HepG2 (cell line): ENCODE results near the gene CADM1. TPM values are rescaled to one million over a fixed set of nuclear protein-coding genes. Genes with fewer than 3 reads are reported as not detected.
A peak's percentile ranks its signal among the peaks of the same experiment; 100 is the strongest.

Experiments used
- ARNT ChIP-seq: fragments of 450-650 bp; IDR thresholded peaks from 2 replicates; pipeline ENCODE4 v1.6.1; 2017
- CTCF ChIP-seq: sonication (generic); formaldehyde crosslinking; IDR thresholded peaks from 2 replicates; pipeline ENCODE4 v1.5.0; 2020; ENCODE audit warnings: mild to moderate bottlenecking, missing genetic modification reagents, moderate library complexity
- EZH2 ChIP-seq: conservative IDR thresholded peaks from 2 replicates; pipeline ENCODE4 v1.6.1; 2012; ENCODE audit warnings: mild to moderate bottlenecking, low read depth, low read length, moderate library complexity
- FOXP4 ChIP-seq: sonication (generic); formaldehyde crosslinking; IDR thresholded peaks from 2 replicates; pipeline ENCODE4 v1.4.0; 2020; ENCODE audit warnings: missing genetic modification reagents
- KAT7 ChIP-seq: IDR thresholded peaks from 2 replicates; pipeline ENCODE4 v1.6.1; 2018; ENCODE audit warnings: borderline replicate concordance, missing compliant biosample characterization
- KMT2A ChIP-seq: sonication (generic); formaldehyde crosslinking; IDR thresholded peaks from 2 replicates; pipeline ENCODE4 v1.4.0; 2020; ENCODE audit warnings: missing genetic modification reagents
- STAG1 ChIP-seq: sonication (generic); formaldehyde crosslinking; IDR thresholded peaks from 2 replicates; pipeline ENCODE4 v1.4.0; 2020; ENCODE audit warnings: missing genetic modification reagents
- ZFX ChIP-seq: sonication (generic); formaldehyde crosslinking; IDR thresholded peaks from 2 replicates; pipeline ENCODE4 v1.4.0; 2020; ENCODE audit warnings: mild to moderate bottlenecking, low read depth, missing genetic modification reagents, moderate library complexity
- ZNF30 ChIP-seq: sonication (generic); formaldehyde crosslinking; IDR thresholded peaks from 2 replicates; pipeline ENCODE4 v1.5.0; 2020; ENCODE audit warnings: mild to moderate bottlenecking, missing genetic modification reagents
- ZNF619 ChIP-seq: sonication (generic); formaldehyde crosslinking; IDR thresholded peaks from 2 replicates; pipeline ENCODE4 v1.4.0; 2020; ENCODE audit warnings: mild to moderate bottlenecking, missing genetic modification reagents
- ZNF850 ChIP-seq: sonication (generic); formaldehyde crosslinking; conservative IDR thresholded peaks from 2 replicates; pipeline ENCODE4 v1.9.0; 2021; ENCODE audit warnings: mild to moderate bottlenecking, missing genetic modification reagents
- polyA plus RNA-seq, 8 experiments: library from polyadenylated mRNA; depleted of rRNA in 3 of 8; stranded (reverse) in 7 of 8; unstranded in 1 of 8; fragments of >200 nt; fragmentation: Illumina TruSeq in 4 of 8; extraction: Trizol in 4 of 8; gene quantifications; 2 replicates each; pipeline versions ENCODE4 v1.2.1 to v1.2.3, GENCODE V29; 2011 to 2016; ENCODE audit warnings: low read depth in 4 of 8, missing spikeins in 1 of 8, mixed read lengths in 1 of 8; ENCODE audit not compliant: insufficient read depth in 1 of 8
- total RNA-seq, 5 experiments: library from RNA; depleted of rRNA; stranded (reverse); fragments of >200 nt; fragmentation: Illumina TruSeq; extraction: Trizol; gene quantifications; 2 replicates each; pipeline ENCODE4 v1.2.3, GENCODE V29; 2016; ENCODE audit warnings: low read depth in 1 of 5
- TF ChIP-seq, protein P1 (sequence below): sonication (generic); formaldehyde crosslinking; IDR thresholded peaks from 2 replicates; pipeline ENCODE4 v1.5.0; 2020; ENCODE audit warnings: mild to moderate bottlenecking, missing genetic modification reagents, borderline replicate concordance

The CADM1 gene
- total and polyA plus RNA-seq, 2 of the 13 experiments (the other 11 are each of a cell fraction or from before 2014, with no cell fraction given) = 71.3 to 122 TPM

DNA sequence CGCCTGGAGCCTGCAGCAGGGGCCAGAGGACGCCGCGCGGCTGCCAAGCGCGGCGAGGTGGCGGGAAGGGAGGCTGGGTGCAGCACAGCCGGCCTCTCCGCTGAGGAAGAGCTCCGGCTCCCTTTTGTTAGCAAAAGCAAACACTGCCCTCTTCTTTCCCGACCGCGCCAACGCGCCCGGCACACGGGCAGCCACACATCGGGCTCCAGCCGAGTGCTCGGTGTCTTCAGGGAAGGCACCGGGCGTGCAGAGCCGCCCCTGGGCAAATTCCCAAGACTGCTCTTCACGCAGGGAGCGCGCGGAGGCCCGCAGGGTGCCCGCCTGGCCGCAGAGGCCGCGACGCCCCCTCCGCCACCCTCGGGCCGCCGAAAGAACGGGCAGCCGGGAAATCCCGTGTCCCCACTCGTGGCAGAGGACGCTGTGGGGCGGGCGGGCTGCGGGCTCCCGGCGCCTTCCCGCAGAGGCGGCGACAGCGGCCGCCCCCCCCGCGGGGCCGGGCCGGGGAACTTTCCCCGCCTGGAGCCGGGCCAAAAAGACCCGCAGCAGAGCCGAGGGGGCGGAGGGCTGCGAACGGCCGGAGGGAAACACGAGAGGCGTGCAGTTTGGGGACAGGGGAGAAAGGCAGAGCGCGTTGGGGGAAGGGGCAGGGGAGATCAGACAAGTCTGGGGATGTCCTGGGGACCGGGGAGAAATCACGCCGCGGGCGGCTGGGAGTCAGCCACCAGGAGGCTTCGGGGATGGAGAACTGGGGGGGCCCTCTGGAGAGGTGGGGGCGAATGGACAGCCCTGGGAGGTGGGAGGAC, 931 bp downstream of the CADM1 start (continued):
- TF ChIP-seq ZFX (CRISPR knock-in tag) (peak; percentile 69), KMT2A (CRISPR knock-in tag) (peak; percentile 59; the same call in 1 of the 2 replicates), STAG1 (CRISPR knock-in tag) (peak; percentile 66), ZNF30 (CRISPR knock-in tag) (no peak), FOXP4 (no peak), EZH2 (no peak), ZNF619 (CRISPR knock-in tag) (no peak), ZNF850 (CRISPR knock-in tag) (0 out of 2 replicates have a peak, but pooled peaks have one; percentile 72), CTCF (CRISPR knock-in tag) (peak; percentile 66), KAT7 (0 out of 2 replicates have a peak, but pooled peaks have one; percentile 54), ARNT (no peak)
- TF ChIP-seq, protein P1, sequence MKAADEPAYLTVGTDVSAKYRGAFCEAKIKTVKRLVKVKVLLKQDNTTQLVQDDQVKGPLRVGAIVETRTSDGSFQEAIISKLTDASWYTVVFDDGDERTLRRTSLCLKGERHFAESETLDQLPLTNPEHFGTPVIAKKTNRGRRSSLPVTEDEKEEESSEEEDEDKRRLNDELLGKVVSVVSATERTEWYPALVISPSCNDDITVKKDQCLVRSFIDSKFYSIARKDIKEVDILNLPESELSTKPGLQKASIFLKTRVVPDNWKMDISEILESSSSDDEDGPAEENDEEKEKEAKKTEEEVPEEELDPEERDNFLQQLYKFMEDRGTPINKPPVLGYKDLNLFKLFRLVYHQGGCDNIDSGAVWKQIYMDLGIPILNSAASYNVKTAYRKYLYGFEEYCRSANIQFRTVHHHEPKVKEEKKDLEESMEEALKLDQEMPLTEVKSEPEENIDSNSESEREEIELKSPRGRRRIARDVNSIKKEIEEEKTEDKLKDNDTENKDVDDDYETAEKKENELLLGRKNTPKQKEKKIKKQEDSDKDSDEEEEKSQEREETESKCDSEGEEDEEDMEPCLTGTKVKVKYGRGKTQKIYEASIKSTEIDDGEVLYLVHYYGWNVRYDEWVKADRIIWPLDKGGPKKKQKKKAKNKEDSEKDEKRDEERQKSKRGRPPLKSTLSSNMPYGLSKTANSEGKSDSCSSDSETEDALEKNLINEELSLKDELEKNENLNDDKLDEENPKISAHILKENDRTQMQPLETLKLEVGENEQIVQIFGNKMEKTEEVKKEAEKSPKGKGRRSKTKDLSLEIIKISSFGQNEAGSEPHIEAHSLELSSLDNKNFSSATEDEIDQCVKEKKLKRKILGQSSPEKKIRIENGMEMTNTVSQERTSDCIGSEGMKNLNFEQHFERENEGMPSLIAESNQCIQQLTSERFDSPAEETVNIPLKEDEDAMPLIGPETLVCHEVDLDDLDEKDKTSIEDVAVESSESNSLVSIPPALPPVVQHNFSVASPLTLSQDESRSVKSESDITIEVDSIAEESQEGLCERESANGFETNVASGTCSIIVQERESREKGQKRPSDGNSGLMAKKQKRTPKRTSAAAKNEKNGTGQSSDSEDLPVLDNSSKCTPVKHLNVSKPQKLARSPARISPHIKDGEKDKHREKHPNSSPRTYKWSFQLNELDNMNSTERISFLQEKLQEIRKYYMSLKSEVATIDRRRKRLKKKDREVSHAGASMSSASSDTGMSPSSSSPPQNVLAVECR = no peak; the same call in 1 of the 2 replicates
